Karpas-422 (cell line): ENCODE measurements around the gene DEDD2. TPM values are rescaled to one million over a fixed set of nuclear protein-coding genes. Genes with fewer than 3 reads are reported as not detected.

Experiments
- DNase-seq: peaks from one replicate; pipeline ENCODE4 v3.0.0-alpha.2; 2015
- H2AFZ ChIP-seq: fragments of 200-600 bp; sonication (generic); 2 replicates; pipeline ENCODE4 v1.6.1; 2014; ENCODE audit warnings: antibody characterized with exemption, low read length, mixed read lengths
- H3K27ac ChIP-seq: fragments of 200-600 bp; sonication (generic); 2 replicates; pipeline ENCODE4 v1.5.1; 2014; ENCODE audit warnings: mild to moderate bottlenecking, low read length, moderate library complexity
- H3K27me3 ChIP-seq: fragments of 200-600 bp; sonication (generic); 2 replicates; pipeline ENCODE4 v1.6.1; 2014; ENCODE audit warnings: low read length, mixed read lengths
- H3K36me3 ChIP-seq: fragments of 200-600 bp; sonication (generic); 2 replicates; pipeline ENCODE4 v1.6.1; 2014; ENCODE audit warnings: low read length, mixed read lengths; ENCODE audit not compliant: insufficient read depth
- H3K4me1 ChIP-seq: fragments of 200-600 bp; sonication (generic); 2 replicates; pipeline ENCODE4 v1.6.1; 2014; ENCODE audit warnings: mild to moderate bottlenecking, low read length, mixed read lengths
- H3K4me2 ChIP-seq: fragments of 200-600 bp; sonication (generic); 2 replicates; pipeline ENCODE4 v1.6.1; 2014; ENCODE audit warnings: low read length, low read depth, mild to moderate bottlenecking; ENCODE audit not compliant: poor library complexity, severe bottlenecking
- H3K4me3 ChIP-seq: fragments of 200-600 bp; sonication (generic); 2 replicates; pipeline ENCODE4 v1.5.1; 2014; ENCODE audit warnings: mild to moderate bottlenecking, antibody characterized with exemption, low read length, mixed read lengths
- H3K79me2 ChIP-seq: fragments of 200-600 bp; sonication (generic); 2 replicates; pipeline ENCODE4 v1.6.1; 2014; ENCODE audit warnings: mild to moderate bottlenecking, low read length, mixed read lengths
- H3K9ac ChIP-seq: fragments of 200-600 bp; sonication (generic); 2 replicates; pipeline ENCODE4 v1.6.0; 2014; ENCODE audit warnings: low read length
- H3K9me2 ChIP-seq: fragments of 200-600 bp; sonication (generic), shearing (Covaris generic); replicated peaks from 2 replicates; pipeline ENCODE4 v1.6.0; 2014; ENCODE audit warnings: mild to moderate bottlenecking, low read length, moderate library complexity; ENCODE audit not compliant: insufficient read depth
- H3K9me3 ChIP-seq: fragments of 300-700, 200-600 bp; sonication (generic); 2 replicates; pipeline ENCODE4 v1.6.1; 2014; ENCODE audit warnings: low read length, mixed read lengths
- H4K20me1 ChIP-seq: fragments of 200-600 bp; sonication (generic); 2 replicates; pipeline ENCODE4 v1.6.1; 2014; ENCODE audit warnings: mild to moderate bottlenecking, antibody characterized with exemption, low read length, low read depth; ENCODE audit not compliant: insufficient read depth
- total RNA-seq: library from RNA; depleted of rRNA; stranded (reverse); fragments of >200 nt; shearing (Covaris generic); gene quantifications from 2 replicates; pipeline ENCODE4 v1.2.3, GENCODE V29; 2014; ENCODE audit warnings: low replicate concordance

The DEDD2 gene
- total RNA-seq, 1 experiment from 2014 or later, result 16.3 TPM

- Histone ChIP-seq H4K20me1 (peaks cover 18% of the 10 kb centered on the region), H3K4me2 (no peak overlapping the region), H3K27me3 (no peaks in the 10 kb centered on the region), H3K27ac (no peak overlapping the region), H2AFZ (no peak overlapping the region), H3K79me2 (peaks cover 41% of the 10 kb centered on the region), H3K4me3 (no peak overlapping the region), H3K9me2 (no peaks in the 10 kb centered on the region), H3K9me3 (no peaks in the 10 kb centered on the region), H3K36me3 (0 out of 2 replicates have a peak, but pooled peaks cover 7% of the 10 kb centered on the region), H3K9ac (no peak overlapping the region), H3K4me1 (peaks cover 24% of the 10 kb centered on the region)
- no peak for DNase-seq
Measured at GRCh38 chr19:42249769-42250168, 32.3 kb upstream of the DEDD2 start.

GRCh38 chr19:42249149-42249750 lies 31.8 kb upstream of the DEDD2 start:
- Histone ChIP-seq H3K27me3 (no peaks in the 10 kb centered on the region), H3K27ac (no peak overlapping the region), H3K4me3 (no peak overlapping the region), H3K4me2 (no peak overlapping the region), H3K9me2 (no peaks in the 10 kb centered on the region), H4K20me1 (peaks cover 18% of the 10 kb centered on the region), H3K79me2 (peaks cover 36% of the 10 kb centered on the region), H3K9me3 (no peaks in the 10 kb centered on the region), H2AFZ (no peak overlapping the region), H3K9ac (no peak overlapping the region), H3K36me3 (0 out of 2 replicates have a peak, but pooled peaks cover 7% of the 10 kb centered on the region), H3K4me1 (peaks cover 24% of the 10 kb centered on the region)
- DNase-seq, result no peak

GRCh38 chr19:42248270-42249148 lies 31.0 kb upstream of the DEDD2 start:
- no peak for DNase-seq

GRCh38 chr19:42247640-42248199 lies 30.2 kb upstream of the DEDD2 start:
- 0 out of 2 replicates have a peak, but pooled peaks cover 7% of the 10 kb centered on the region for H3K36me3 ChIP-seq
- H3K9ac ChIP-seq, result no peak overlapping the region
- peaks cover 23% of the 10 kb centered on the region for H3K79me2 ChIP-seq
- no peaks in the 10 kb centered on the region for H3K9me3 ChIP-seq
- H4K20me1 ChIP-seq, result peaks cover 16% of the 10 kb centered on the region
- no peaks in the 10 kb centered on the region for H3K27me3 ChIP-seq
- H3K4me2 ChIP-seq, result no peak overlapping the region
- peaks cover 22% of the 10 kb centered on the region for H3K4me1 ChIP-seq
- H3K27ac ChIP-seq, result no peak overlapping the region
- DNase-seq, result no peak
- H2AFZ ChIP-seq, result no peak overlapping the region
- no peaks in the 10 kb centered on the region for H3K9me2 ChIP-seq
- no peak overlapping the region for H3K4me3 ChIP-seq

More at GRCh38 chr19:42248270-42249148, 31.0 kb upstream of the DEDD2 start:
- Histone ChIP-seq H3K79me2 (peaks cover 31% of the 10 kb centered on the region), H3K9me3 (no peaks in the 10 kb centered on the region), H3K36me3 (0 out of 2 replicates have a peak, but pooled peaks cover 7% of the 10 kb centered on the region), H3K27me3 (no peaks in the 10 kb centered on the region), H2AFZ (no peak overlapping the region), H3K4me2 (no peak overlapping the region), H4K20me1 (peaks cover 18% of the 10 kb centered on the region), H3K4me1 (peaks cover 28% of the 10 kb centered on the region), H3K4me3 (no peak overlapping the region), H3K9me2 (no peaks in the 10 kb centered on the region), H3K9ac (no peak overlapping the region), H3K27ac (no peak overlapping the region)

- H3K9me3 ChIP-seq, result no peaks in the 10 kb centered on the region
Measured at GRCh38 chr19:42246922-42247639, 29.6 kb upstream of the DEDD2 start.

GRCh38 chr19:42246143-42246921 lies 28.9 kb upstream of the DEDD2 start:
- Histone ChIP-seq H3K4me3 (no peak overlapping the region), H3K9me2 (no peaks in the 10 kb centered on the region), H3K9ac (no peak overlapping the region), H3K4me2 (no peak overlapping the region), H3K27ac (0 out of 2 replicates have a peak overlapping the region, but pooled peaks have one; percentile 27), H3K9me3 (no peaks in the 10 kb centered on the region), H2AFZ (no peak overlapping the region), H4K20me1 (peaks cover 6% of the 10 kb centered on the region; the same call in 1 of the 2 replicates), H3K27me3 (no peaks in the 10 kb centered on the region), H3K79me2 (peaks cover 18% of the 10 kb centered on the region), H3K4me1 (peaks cover 13% of the 10 kb centered on the region), H3K36me3 (0 out of 2 replicates have a peak, but pooled peaks cover 3% of the 10 kb centered on the region)
- no peak for DNase-seq

More at GRCh38 chr19:42246922-42247639, 29.6 kb upstream of the DEDD2 start:
- Histone ChIP-seq H4K20me1 (peaks cover 12% of the 10 kb centered on the region), H3K27me3 (no peaks in the 10 kb centered on the region), H2AFZ (no peak overlapping the region), H3K79me2 (peaks cover 18% of the 10 kb centered on the region), H3K9me2 (no peaks in the 10 kb centered on the region), H3K4me1 (peaks cover 16% of the 10 kb centered on the region), H3K27ac (0 out of 2 replicates have a peak overlapping the region, but pooled peaks have one; percentile 27), H3K4me3 (no peak overlapping the region), H3K9ac (no peak overlapping the region), H3K36me3 (0 out of 2 replicates have a peak, but pooled peaks cover 7% of the 10 kb centered on the region), H3K4me2 (no peak overlapping the region)
- no peak for DNase-seq

GRCh38 chr19:42245231-42245630 lies 27.8 kb upstream of the DEDD2 start:
- Histone ChIP-seq H3K9me2 (no peaks in the 10 kb centered on the region), H3K9ac (peak overlapping the region; percentile 55), H3K36me3 (0 out of 2 replicates have a peak, but pooled peaks cover 5% of the 10 kb centered on the region), H2AFZ (no peak overlapping the region), H3K4me1 (peaks cover 24% of the 10 kb centered on the region), H3K4me2 (peak overlapping the region; percentile 77), H3K9me3 (no peaks in the 10 kb centered on the region), H3K4me3 (peak overlapping the region; percentile 42; the same call in 1 of the 2 replicates), H3K79me2 (peaks cover 19% of the 10 kb centered on the region), H3K27me3 (no peaks in the 10 kb centered on the region), H3K27ac (peak overlapping the region; percentile 62), H4K20me1 (peaks cover under 1% of the 10 kb centered on the region; the same call in 1 of the 2 replicates)
- DNase-seq, result no peak
